Parathyroid adenoma (tissue), 2 donors: ENCODE measurements around the gene MS4A10.
"Not testable (repeated sequence)": the region's sequence is repeated elsewhere in the genome, so short reads cannot be mapped to it uniquely, and the experiment has no call there.

Experiments
- H2AFZ ChIP-seq: fragments of 300-600 bp; sonication (generic); one replicate; pipeline ENCODE4 v1.7.0; 2017; ENCODE audit warnings: antibody characterized with exemption, mild to moderate bottlenecking
- H3K27ac ChIP-seq: fragments of 300-600 bp; sonication (generic); one replicate; pipeline ENCODE4 v1.7.0; 2017
- H3K27me3 ChIP-seq: fragments of 300-600 bp; sonication (generic); one replicate; pipeline ENCODE4 v1.7.0; 2017; ENCODE audit warnings: low read length; ENCODE audit not compliant: control insufficient read depth, insufficient read depth
- H3K36me3 ChIP-seq: fragments of 300-600 bp; sonication (generic); one replicate; pipeline ENCODE4 v1.7.0; 2017; ENCODE audit warnings: low read length; ENCODE audit not compliant: control insufficient read depth, insufficient read depth
- H3K4me1 ChIP-seq: fragments of 300-600 bp; sonication (generic); one replicate; pipeline ENCODE4 v1.7.0; 2017; ENCODE audit warnings: control low read depth
- H3K4me2 ChIP-seq: fragments of 300-600 bp; sonication (generic); one replicate; pipeline ENCODE4 v1.7.0; 2017; ENCODE audit warnings: low read length
- H3K4me3 ChIP-seq: fragments of 300-600 bp; sonication (generic); one replicate; pipeline ENCODE4 v1.7.0; 2017; ENCODE audit warnings: low read depth, low read length
- H3K79me2 ChIP-seq: fragments of 300-600 bp; sonication (generic); one replicate; pipeline ENCODE4 v1.7.0; 2017; ENCODE audit warnings: control low read depth
- H3K9ac ChIP-seq: fragments of 300-600 bp; sonication (generic); one replicate; pipeline ENCODE4 v1.7.0; 2017; ENCODE audit warnings: mild to moderate bottlenecking
- H3K9me3 ChIP-seq: fragments of 300-600 bp; sonication (generic); one replicate; pipeline ENCODE4 v1.7.0; 2017; ENCODE audit warnings: low read length; ENCODE audit not compliant: control insufficient read depth
- TF ChIP-seq, protein P1 (sequence below): fragments of 300-600 bp; sonication (generic); IDR thresholded peaks from one replicate; pipeline ENCODE4 v1.7.0; 2017; ENCODE audit warnings: antibody characterized with exemption, mild to moderate bottlenecking
- donor health status: primary hyperparathyroidism.

MS4A10 gene

DNA sequence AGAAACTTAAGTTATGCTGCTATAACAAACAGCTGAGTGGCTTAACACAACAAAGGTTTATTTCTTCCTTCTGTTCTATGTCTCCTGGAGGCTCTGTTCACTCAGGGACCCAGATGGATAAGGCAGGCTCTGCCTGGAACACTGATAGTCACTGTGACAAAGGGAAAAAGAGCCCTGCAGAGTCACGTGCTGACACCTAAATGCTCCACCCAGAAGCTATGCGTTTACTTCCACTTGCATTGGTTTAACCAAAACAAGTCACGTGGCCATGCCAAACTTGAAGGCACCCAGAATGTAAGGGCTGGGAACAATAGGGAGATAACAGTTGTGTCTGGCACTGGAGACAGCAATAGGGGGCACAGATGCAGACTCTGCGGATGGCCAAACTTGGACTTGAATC lies 31.8 kb upstream of the MS4A10 start:
- no peak overlapping the region for H2AFZ ChIP-seq
- peaks cover 3% of the 10 kb centered on the region for H3K4me1 ChIP-seq
- no peak overlapping the region for H3K27ac ChIP-seq
- H3K4me3 ChIP-seq, result no peak overlapping the region
- H3K36me3 ChIP-seq, result no peaks in the 10 kb centered on the region
- H3K4me2 ChIP-seq, result no peak overlapping the region
- TF ChIP-seq, protein P1, sequence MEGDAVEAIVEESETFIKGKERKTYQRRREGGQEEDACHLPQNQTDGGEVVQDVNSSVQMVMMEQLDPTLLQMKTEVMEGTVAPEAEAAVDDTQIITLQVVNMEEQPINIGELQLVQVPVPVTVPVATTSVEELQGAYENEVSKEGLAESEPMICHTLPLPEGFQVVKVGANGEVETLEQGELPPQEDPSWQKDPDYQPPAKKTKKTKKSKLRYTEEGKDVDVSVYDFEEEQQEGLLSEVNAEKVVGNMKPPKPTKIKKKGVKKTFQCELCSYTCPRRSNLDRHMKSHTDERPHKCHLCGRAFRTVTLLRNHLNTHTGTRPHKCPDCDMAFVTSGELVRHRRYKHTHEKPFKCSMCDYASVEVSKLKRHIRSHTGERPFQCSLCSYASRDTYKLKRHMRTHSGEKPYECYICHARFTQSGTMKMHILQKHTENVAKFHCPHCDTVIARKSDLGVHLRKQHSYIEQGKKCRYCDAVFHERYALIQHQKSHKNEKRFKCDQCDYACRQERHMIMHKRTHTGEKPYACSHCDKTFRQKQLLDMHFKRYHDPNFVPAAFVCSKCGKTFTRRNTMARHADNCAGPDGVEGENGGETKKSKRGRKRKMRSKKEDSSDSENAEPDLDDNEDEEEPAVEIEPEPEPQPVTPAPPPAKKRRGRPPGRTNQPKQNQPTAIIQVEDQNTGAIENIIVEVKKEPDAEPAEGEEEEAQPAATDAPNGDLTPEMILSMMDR, result no peak
- no peaks in the 10 kb centered on the region for H3K79me2 ChIP-seq
- no peaks in the 10 kb centered on the region for H3K27me3 ChIP-seq
- no peaks in the 10 kb centered on the region for H3K9me3 ChIP-seq
- H3K9ac ChIP-seq, result no peak overlapping the region

DNA sequence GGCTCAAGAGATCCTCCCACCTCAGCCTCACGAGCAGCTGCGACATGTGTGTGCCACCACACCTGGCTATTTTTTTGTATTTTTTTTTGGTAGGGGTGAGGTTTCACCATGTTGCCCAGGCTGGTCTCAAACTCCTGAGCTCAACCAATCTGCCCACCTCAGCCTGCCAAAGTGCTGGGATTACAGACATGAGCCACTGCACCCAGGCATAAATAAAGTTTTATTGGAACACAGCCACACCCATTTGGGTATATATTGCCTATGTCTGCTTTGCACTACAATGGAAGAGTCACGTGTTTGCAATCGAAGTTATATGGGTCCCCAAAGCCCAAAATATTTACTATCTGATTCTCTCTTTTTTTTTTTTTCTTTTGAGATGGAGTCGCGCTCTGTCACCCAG lies 30.2 kb upstream of the MS4A10 start:
- Histone ChIP-seq H3K9me3 (no peaks in the 10 kb centered on the region), H3K9ac (no peak overlapping the region), H3K4me2 (no peak overlapping the region), H3K4me1 (peaks cover 3% of the 10 kb centered on the region), H3K36me3 (no peaks in the 10 kb centered on the region), H2AFZ (no peak overlapping the region), H3K27me3 (no peaks in the 10 kb centered on the region), H3K27ac (no peak overlapping the region), H3K4me3 (no peak overlapping the region), H3K79me2 (no peaks in the 10 kb centered on the region)
- TF ChIP-seq, protein P1, result no peak

DNA sequence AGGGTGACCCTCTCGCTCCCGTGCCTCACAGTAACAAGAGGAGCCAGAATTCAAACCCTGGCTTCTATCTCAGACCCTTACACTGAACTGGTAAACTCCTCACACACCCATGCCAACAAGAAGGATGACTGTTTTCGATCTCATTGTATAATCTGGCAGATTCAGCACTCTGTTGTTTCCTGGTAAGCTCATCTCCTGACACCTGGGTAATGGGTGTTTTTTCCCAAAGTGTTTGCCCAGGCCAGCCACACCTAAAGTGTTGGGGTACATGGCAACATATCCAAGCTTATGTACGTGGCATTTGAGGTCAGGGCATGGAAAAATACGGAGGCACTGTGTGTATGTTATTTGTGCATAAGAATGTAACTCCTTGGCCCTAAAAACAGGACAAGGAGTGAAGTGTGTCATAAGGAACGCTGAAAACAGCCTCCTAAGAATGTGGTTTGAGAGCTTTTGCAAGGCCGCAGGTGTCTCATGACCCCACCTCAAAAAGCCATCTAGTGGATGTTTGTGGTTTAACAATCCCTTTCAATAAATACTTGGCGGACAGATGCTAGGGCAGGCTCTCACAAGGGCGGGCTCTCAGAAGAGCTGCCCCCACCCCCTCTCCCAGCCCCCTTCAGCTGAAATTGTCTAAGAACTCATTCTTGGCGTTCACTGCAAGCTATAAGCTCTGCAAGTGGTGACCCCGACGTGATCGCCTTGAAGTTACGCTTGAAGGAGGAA lies 28.7 kb upstream of the MS4A10 start, which contains the start of gene MS4A15:
MS4A15 (plus strand) TSS at position 561 of the 726 bp plus-strand sequence. CDS start 6,867 bp downstream, outside the sequence.
- H3K27ac ChIP-seq, result no peak within 1 kb of the TSS
- H3K79me2 ChIP-seq, result no peaks in the 10 kb centered on the region
- no peak within 1 kb of the TSS for H2AFZ ChIP-seq

DNA sequence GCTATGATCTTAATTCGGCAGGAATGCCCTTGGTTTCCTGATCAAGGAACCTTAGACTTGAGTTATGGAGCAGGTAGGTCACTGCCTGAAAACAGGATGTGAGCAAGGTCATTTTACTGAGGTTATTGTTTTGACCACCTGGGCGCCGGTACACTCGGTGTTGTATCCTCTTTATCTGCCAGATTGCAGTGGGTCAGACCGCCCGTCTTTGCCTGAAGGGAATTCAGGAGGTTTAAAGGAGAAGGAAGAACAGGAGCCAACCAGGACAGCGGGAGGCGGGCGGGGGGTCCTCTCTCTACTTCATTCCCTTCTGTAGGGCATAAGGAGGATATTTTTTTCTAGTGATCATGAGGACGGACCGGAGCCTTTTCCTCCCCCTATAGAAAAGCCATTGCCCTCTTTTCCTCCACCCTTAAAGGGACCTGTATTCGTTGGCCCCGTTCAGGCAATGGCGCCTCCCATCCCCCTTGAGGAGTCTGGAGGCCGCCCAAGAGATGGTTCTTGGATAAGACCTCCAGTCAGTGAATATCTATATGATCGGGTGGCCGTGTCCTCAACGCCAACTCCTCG lies 27.8 kb upstream of the MS4A10 start:
- Histone ChIP-seq H3K4me3 (no peak overlapping the region), H3K27me3 (no peaks in the 10 kb centered on the region), H3K4me2 (no peak overlapping the region), H3K27ac (no peak overlapping the region), H3K36me3 (no peaks in the 10 kb centered on the region), H3K4me1 (no peaks in the 10 kb centered on the region), H3K79me2 (no peaks in the 10 kb centered on the region), H3K9me3 (no peaks in the 10 kb centered on the region), H2AFZ (no peak overlapping the region), H3K9ac (no peak overlapping the region)
- TF ChIP-seq, protein P1, result no peak

More for the DNA sequence above, 28.7 kb upstream of the MS4A10 start, which contains the start of gene MS4A15:
- Histone ChIP-seq H3K9me3 (no peaks in the 10 kb centered on the region), H3K27me3 (no peaks in the 10 kb centered on the region), H3K4me1 (no peaks in the 10 kb centered on the region), H3K4me3 (no peak within 1 kb of the TSS), H3K9ac (no peak within 1 kb of the TSS), H3K4me2 (no peak within 1 kb of the TSS), H3K36me3 (no peaks in the 10 kb centered on the region)
- TF ChIP-seq, protein P1, result no peak

DNA sequence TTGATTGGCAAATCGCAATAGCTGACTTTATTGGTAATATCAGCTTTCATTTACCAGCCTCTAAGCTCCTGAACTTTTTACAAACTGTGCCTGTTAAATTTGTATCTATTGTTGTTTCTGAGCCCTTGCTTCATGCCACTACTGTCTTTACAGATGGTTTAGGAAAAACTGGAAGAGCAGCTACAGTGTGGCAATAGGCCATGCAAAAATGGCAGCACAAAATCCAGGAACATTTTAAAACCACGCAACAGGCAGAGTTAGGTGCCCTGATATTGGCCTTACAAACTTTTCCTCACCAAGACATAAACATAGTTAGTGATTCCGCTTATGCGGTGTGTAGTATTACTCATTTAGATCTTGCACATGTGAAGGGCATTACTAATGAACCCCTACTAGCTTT lies 26.5 kb upstream of the MS4A10 start:
- not testable (repeated sequence) for H3K36me3 ChIP-seq, H3K27ac ChIP-seq, H3K9ac ChIP-seq, H3K4me3 ChIP-seq, H3K79me2 ChIP-seq, H3K4me1 ChIP-seq, H3K9me3 ChIP-seq, H3K4me2 ChIP-seq, H3K27me3 ChIP-seq, H2AFZ ChIP-seq

DNA sequence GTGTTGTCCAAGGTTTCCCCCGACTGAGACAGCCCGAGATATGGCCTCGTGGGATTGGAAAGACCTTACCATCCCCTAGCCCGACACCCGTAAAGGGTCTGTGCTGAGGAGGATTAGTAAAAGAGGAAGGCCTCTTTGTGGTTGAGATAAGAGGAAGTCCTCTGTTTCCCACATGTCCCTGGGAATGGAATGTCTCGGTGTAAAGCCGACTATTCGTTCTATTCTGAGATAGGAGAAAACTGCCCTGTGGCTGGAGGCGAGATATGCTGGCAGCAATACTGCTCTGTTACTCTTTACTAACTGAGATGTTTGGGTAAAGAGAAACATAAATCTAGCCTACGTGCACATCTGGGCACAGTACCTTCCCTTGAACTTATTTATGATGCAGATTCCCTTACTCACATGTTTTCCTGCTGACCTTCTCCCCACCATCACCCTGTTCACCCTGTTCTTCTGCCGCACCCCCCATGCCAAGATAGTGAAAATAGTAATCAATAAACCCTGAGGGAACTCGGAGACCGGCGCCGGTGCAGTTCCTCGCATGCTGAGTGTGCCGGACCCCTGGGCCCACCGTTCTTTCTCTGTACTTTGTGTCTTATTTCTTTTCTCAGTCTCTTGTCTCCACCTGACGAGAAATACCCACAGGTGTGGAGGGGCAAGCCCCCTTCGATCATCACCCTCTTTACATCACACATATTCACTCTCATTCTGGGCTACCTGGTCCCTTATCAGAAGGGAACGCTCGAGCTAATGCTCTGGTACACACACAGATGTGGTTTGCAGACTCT lies 25.5 kb upstream of the MS4A10 start:
- H3K4me3 ChIP-seq, H3K4me2 ChIP-seq, H3K79me2 ChIP-seq, H3K4me1 ChIP-seq, H2AFZ ChIP-seq, H3K36me3 ChIP-seq, H3K27ac ChIP-seq, H3K27me3 ChIP-seq, H3K9ac ChIP-seq, H3K9me3 ChIP-seq: not testable (repeated sequence)
